SK-N-MC (cell line): ENCODE measurements around the gene P2RY12.
A peak's percentile ranks its signal among the peaks of the same experiment; 100 is the strongest.

ENCODE experiments used
- DNase-seq: peaks from one replicate; pipeline ENCODE4 v3.0.0-alpha.2; 2011; ENCODE audit warnings: low read depth, low spot score
- H3K27ac ChIP-seq: fragments of 200-600 bp; sonication (generic); 2 replicates; pipeline ENCODE4 v1.5.1; 2016; ENCODE audit warnings: mixed run types
- H3K36me3 ChIP-seq: fragments of 200-600 bp; sonication (generic); 2 replicates; pipeline ENCODE4 v1.6.1; 2017; ENCODE audit warnings: antibody characterized with exemption, low read length, mixed read lengths; ENCODE audit not compliant: insufficient read depth
- H3K4me3 ChIP-seq: fragments of 200-600 bp; sonication (generic); 2 replicates; pipeline ENCODE4 v1.5.1; 2016
- H3K9ac ChIP-seq: fragments of 200-600 bp; sonication (generic); 2 replicates; pipeline ENCODE4 v1.8.0; 2017; ENCODE audit warnings: mixed run types, mixed read lengths; ENCODE audit not compliant: insufficient read length
- H3K9me3 ChIP-seq: fragments of 200-600 bp; sonication (generic); 2 replicates; pipeline ENCODE4 v1.6.1; 2017; ENCODE audit warnings: low read depth, mild to moderate bottlenecking, antibody characterized with exemption, low read length, moderate library complexity, mixed read lengths
- EZH2 ChIP-seq: fragments of 200-600 bp; sonication (generic); IDR thresholded peaks from one replicate; pipeline ENCODE4 v1.6.1; 2017; ENCODE audit warnings: antibody characterized with exemption
- FOXP2 ChIP-seq: optimal IDR thresholded peaks from 2 replicates; pipeline ENCODE3; 2011; ENCODE audit warnings: mild to moderate bottlenecking, moderate library complexity; ENCODE audit not compliant: insufficient read depth; ENCODE audit errors: extremely low read length, control extremely low read depth
- POLR2AphosphoS5 ChIP-seq: IDR thresholded peaks from 2 replicates; pipeline ENCODE4 v1.6.1; 2012; ENCODE audit warnings: mild to moderate bottlenecking, low read depth, low read length, borderline replicate concordance

P2RY12 gene

GRCh38 chr3:151301787-151302186 lies 82.8 kb downstream of the P2RY12 start:
- H3K9ac ChIP-seq, result no peak overlapping the region
- no peak overlapping the region for H3K27ac ChIP-seq
- DNase-seq, result no peak
- H3K36me3 ChIP-seq, result no peaks in the 10 kb centered on the region
- TF ChIP-seq POLR2AphosphoS5 (no peak), EZH2 (no peak), FOXP2 (no peak)
- H3K4me3 ChIP-seq, result no peak overlapping the region
- H3K9me3 ChIP-seq, result no peaks in the 10 kb centered on the region

GRCh38 chr3:151300539-151300938 lies 84.0 kb downstream of the P2RY12 start:
- no peak overlapping the region for H3K27ac ChIP-seq
- DNase-seq, result no peak
- H3K9me3 ChIP-seq, result no peaks in the 10 kb centered on the region
- H3K9ac ChIP-seq, result no peak overlapping the region
- no peak for TF ChIP-seq EZH2
- no peak for TF ChIP-seq POLR2AphosphoS5
- no peak for TF ChIP-seq FOXP2
- H3K4me3 ChIP-seq, result no peak overlapping the region
- no peaks in the 10 kb centered on the region for H3K36me3 ChIP-seq

GRCh38 chr3:151299006-151299405 lies 85.5 kb downstream of the P2RY12 start:
- TF ChIP-seq FOXP2, result no peak
- TF ChIP-seq EZH2, result no peak
- no peak for TF ChIP-seq POLR2AphosphoS5
- Histone ChIP-seq H3K9ac (no peak overlapping the region), H3K9me3 (no peaks in the 10 kb centered on the region), H3K4me3 (no peak overlapping the region), H3K36me3 (no peaks in the 10 kb centered on the region), H3K27ac (no peak overlapping the region)
- no peak for DNase-seq

- H3K4me3 ChIP-seq, result no peak overlapping the region
- no peaks in the 10 kb centered on the region for H3K9me3 ChIP-seq
- no peak overlapping the region for H3K9ac ChIP-seq
- DNase-seq, result no peak
- no peak overlapping the region for H3K27ac ChIP-seq
- no peaks in the 10 kb centered on the region for H3K36me3 ChIP-seq
- TF ChIP-seq POLR2AphosphoS5 (no peak), FOXP2 (no peak), EZH2 (no peak)
These were observed 87.1 kb downstream of the P2RY12 start for GRCh38 chr3:151297429-151297828.

- H3K36me3 ChIP-seq, result no peaks in the 10 kb centered on the region
- no peak overlapping the region for H3K9ac ChIP-seq
- no peak overlapping the region for H3K27ac ChIP-seq
- no peak overlapping the region for H3K4me3 ChIP-seq
- H3K9me3 ChIP-seq, result no peaks in the 10 kb centered on the region
- no peak for TF ChIP-seq POLR2AphosphoS5
- TF ChIP-seq EZH2, result no peak
- TF ChIP-seq FOXP2, result no peak
- no peak for DNase-seq
These were observed 88.3 kb downstream of the P2RY12 start for GRCh38 chr3:151296226-151296625.

GRCh38 chr3:151293127-151293526 lies 91.4 kb downstream of the P2RY12 start:
- DNase-seq, result no peak
- no peak for TF ChIP-seq FOXP2
- TF ChIP-seq POLR2AphosphoS5, result no peak
- no peak for TF ChIP-seq EZH2
- no peaks in the 10 kb centered on the region for H3K9me3 ChIP-seq
- no peak overlapping the region for H3K4me3 ChIP-seq
- no peaks in the 10 kb centered on the region for H3K36me3 ChIP-seq
- no peak overlapping the region for H3K27ac ChIP-seq
- no peak overlapping the region for H3K9ac ChIP-seq

- TF ChIP-seq FOXP2, result no peak
- TF ChIP-seq EZH2, result no peak
- H3K9me3 ChIP-seq, result no peaks in the 10 kb centered on the region
- H3K9ac ChIP-seq, result no peak overlapping the region
- peak; percentile 70 for DNase-seq
- H3K36me3 ChIP-seq, result no peaks in the 10 kb centered on the region
- no peak overlapping the region for H3K27ac ChIP-seq
- H3K4me3 ChIP-seq, result peak overlapping the region; percentile 24; the same call in 1 of the 2 replicates
These were observed 93.9 kb downstream of the P2RY12 start for GRCh38 chr3:151290673-151291072.

GRCh38 chr3:151289445-151289844 lies 95.1 kb downstream of the P2RY12 start:
- no peak overlapping the region for H3K4me3 ChIP-seq
- no peak overlapping the region for H3K27ac ChIP-seq
- no peak overlapping the region for H3K9ac ChIP-seq
- H3K9me3 ChIP-seq, result no peaks in the 10 kb centered on the region
- TF ChIP-seq POLR2AphosphoS5, result no peak
- no peak for TF ChIP-seq FOXP2
- no peak for TF ChIP-seq EZH2
- DNase-seq, result peak; percentile 37
- no peaks in the 10 kb centered on the region for H3K36me3 ChIP-seq
